IMR-90 (cell line): Measurements from ENCODE around the gene U2SURP. TPM values are rescaled to one million over a fixed set of nuclear protein-coding genes. Genes with fewer than 3 reads are reported as not detected.

Experiments used
- ATAC-seq: fragments of 200-7000 bp; cut with Tn5 transposase; 2 replicates; pipeline ENCODE4 v1.9.1; 2020; ENCODE audit warnings: low read depth, mild to moderate bottlenecking, moderate library complexity
- BruUV-seq: library from RNA; stranded (reverse); fragments of 400-500 nt; replicated peaks from 2 replicates; lab custom pipeline; 2021; lab: Mats Ljungman, UMichigan
- CTCF ChIA-PET: fragments of 300-600 bp; formaldehyde crosslinking; extraction: SDS; loops from one replicate; lab custom pipeline; 2021; ENCODE audit warnings: antibody characterized with exemption; lab: Yijun Ruan, JAX
- POLR2A ChIA-PET: fragments of 300-600 bp; sonication (Branson Sonifier 250); formaldehyde crosslinking; loops from one replicate; lab custom pipeline; 2022; ENCODE audit warnings: antibody characterized with exemption; ENCODE audit not compliant: unreplicated experiment; lab: Charles Lee
- DNase-seq: peaks from one replicate; pipeline ENCODE4 v3.0.0; 2013
- H2AFZ ChIP-seq: replicated peaks from 2 replicates; pipeline ENCODE3; 2013; ENCODE audit warnings: low read length, mild to moderate bottlenecking; ENCODE audit not compliant: poor library complexity
- H2AK5ac ChIP-seq: 2 replicates; pipeline ENCODE4 v1.6.1; 2013; ENCODE audit warnings: low read depth, low read length, inconsistent platforms
- H2AK9ac ChIP-seq: replicated peaks from 2 replicates; pipeline ENCODE3; 2013; ENCODE audit warnings: mild to moderate bottlenecking, low read depth, low read length, moderate library complexity; ENCODE audit not compliant: poor library complexity
- H2BK120ac ChIP-seq: 2 replicates; pipeline ENCODE4 v1.6.1; 2013; ENCODE audit warnings: low read depth, low read length, inconsistent platforms
- H2BK15ac ChIP-seq: 3 replicates; pipeline ENCODE4 v1.6.1; 2013; ENCODE audit warnings: low read depth, low read length, inconsistent platforms
- H2BK20ac ChIP-seq: 2 replicates; pipeline ENCODE4 v1.6.1; 2013; ENCODE audit warnings: low read depth, mild to moderate bottlenecking, inconsistent platforms, low read length, moderate library complexity
- H2BK5ac ChIP-seq: 2 replicates; pipeline ENCODE4 v1.6.1; 2013; ENCODE audit warnings: mild to moderate bottlenecking, low read depth, low read length, inconsistent platforms; ENCODE audit not compliant: poor library complexity, severe bottlenecking
- H3K14ac ChIP-seq: replicated peaks from 2 replicates; pipeline ENCODE4 v1.6.1; 2013; ENCODE audit warnings: low read depth, low read length, inconsistent platforms
- H3K18ac ChIP-seq: 2 replicates; pipeline ENCODE4 v1.6.1; 2013; ENCODE audit warnings: low read depth, low read length, control low read depth
- H3K23ac ChIP-seq: 2 replicates; pipeline ENCODE4 v1.6.1; 2013; ENCODE audit warnings: low read depth, low read length, inconsistent platforms
- H3K27ac ChIP-seq: 2 replicates; pipeline ENCODE4 v1.5.1; 2013; ENCODE audit warnings: mild to moderate bottlenecking, control low read depth, low read length; ENCODE audit not compliant: insufficient read depth
- H3K27me3 ChIP-seq: 2 replicates; pipeline ENCODE4 v1.6.1; 2013; ENCODE audit warnings: low read length; ENCODE audit not compliant: control insufficient read depth, insufficient read depth
- H3K36me3 ChIP-seq: 2 replicates; pipeline ENCODE4 v1.6.1; 2013; ENCODE audit warnings: low read length, mixed read lengths; ENCODE audit not compliant: control insufficient read depth, insufficient read depth
- H3K4ac ChIP-seq: 2 replicates; pipeline ENCODE4 v1.6.1; 2013; ENCODE audit warnings: low read depth, low read length, inconsistent platforms
- H3K4me1 ChIP-seq: 2 replicates; pipeline ENCODE4 v1.6.1; 2013; ENCODE audit warnings: low read length, mixed read lengths; ENCODE audit not compliant: control insufficient read depth, insufficient read depth
- H3K4me2 ChIP-seq: 2 replicates; pipeline ENCODE4 v1.6.1; 2013; ENCODE audit warnings: low read depth, mild to moderate bottlenecking, control low read depth, low read length, moderate library complexity
- H3K4me3 ChIP-seq: 2 replicates; pipeline ENCODE4 v1.5.1; 2013; ENCODE audit warnings: low read depth, mild to moderate bottlenecking, control low read depth, low read length, moderate library complexity; ENCODE audit not compliant: insufficient read depth
- H3K56ac ChIP-seq: 2 replicates; pipeline ENCODE4 v1.6.1; 2013; ENCODE audit warnings: low read length, inconsistent platforms; ENCODE audit not compliant: insufficient read depth; ENCODE audit errors: extremely low read depth
- H3K79me1 ChIP-seq, 2 experiments: 2 replicates each; pipeline ENCODE4 v1.6.1; 2013; ENCODE audit warnings: low read length in 2 of 2, inconsistent platforms in 1 of 2, low read depth in 1 of 2
- H3K9ac ChIP-seq: 2 replicates; pipeline ENCODE4 v1.6.1; 2013; ENCODE audit warnings: low read depth, low read length, control low read depth
- H3K9me1 ChIP-seq: 2 replicates; pipeline ENCODE4 v1.6.1; 2013; ENCODE audit warnings: low read length, inconsistent platforms; ENCODE audit not compliant: insufficient read depth
- H3K9me3 ChIP-seq: 2 replicates; pipeline ENCODE4 v1.6.1; 2013; ENCODE audit warnings: low read length; ENCODE audit not compliant: control insufficient read depth, insufficient read depth
- H4K20me1 ChIP-seq: 2 replicates; pipeline ENCODE4 v1.6.1; 2013; ENCODE audit warnings: low read length, inconsistent platforms; ENCODE audit not compliant: insufficient read depth
- H4K5ac ChIP-seq: 2 replicates; pipeline ENCODE4 v1.6.1; 2013; ENCODE audit warnings: mild to moderate bottlenecking, low read depth, low read length, control low read depth
- H4K8ac ChIP-seq, 2 experiments: 2 replicates each; pipeline ENCODE4 v1.6.1; 2013; ENCODE audit warnings: low read depth in 2 of 2, low read length in 2 of 2, control low read depth in 1 of 2, inconsistent platforms in 1 of 2
- H4K91ac ChIP-seq: 2 replicates; pipeline ENCODE4 v1.6.1; 2013; ENCODE audit warnings: low read depth, low read length, inconsistent platforms; ENCODE audit not compliant: insufficient read depth
- BHLHE40 ChIP-seq: fragments of 150-350 bp; IDR thresholded peaks from 2 replicates; pipeline ENCODE4 v1.6.1; 2016; ENCODE audit warnings: mild to moderate bottlenecking, low read depth, low read length
- CEBPB ChIP-seq: IDR thresholded peaks from 2 replicates; pipeline ENCODE4 v1.6.1; 2012; ENCODE audit warnings: low read depth, low read length, improper control_type of control experiment
- MAFK ChIP-seq: IDR thresholded peaks from 2 replicates; pipeline ENCODE4 v1.6.1; 2012; ENCODE audit warnings: low read depth, low read length, improper control_type of control experiment
- MAZ ChIP-seq: IDR thresholded peaks from 2 replicates; pipeline ENCODE4 v1.6.1; 2012; ENCODE audit warnings: low read depth, mild to moderate bottlenecking, low read length, improper control_type of control experiment, moderate library complexity, borderline replicate concordance
- USF2 ChIP-seq: fragments of 150-350 bp; IDR thresholded peaks from 2 replicates; pipeline ENCODE4 v1.6.1; 2017; ENCODE audit warnings: mild to moderate bottlenecking, antibody characterized with exemption, low read length, low read depth
- WGBS, 2 experiments: methylation state at CpG; one replicate each; pipeline versions ENCODE4 v1.1.5 to v1.1.7; 2013; ENCODE audit warnings: missing lambda C conversion rate in 2 of 2; ENCODE audit not compliant: insufficient read length in 1 of 2; ENCODE audit errors: extremely low coverage in 2 of 2; 5-methylcytosine and 5-hydroxymethylcytosine counted together
- dilution Hi-C: fragments of 300-500 bp; cut with HindIII; formaldehyde crosslinking; loops from one replicate; pipeline ENCODE4 v1.14.3; 2018; ENCODE audit warnings: low sequenced_read_pairs; ENCODE audit not compliant: unreplicated experiment
- in situ Hi-C: fragments of 300-500 bp; cut with MboI; formaldehyde crosslinking; loops from 3 replicates; pipeline ENCODE4 v1.14.3; 2019; ENCODE audit warnings: low sequenced_read_pairs, inconsistent platforms, mixed read lengths
- intact Hi-C: fragments of 100-400 bp; cut with micrococcal nuclease; formaldehyde crosslinking; loops from 2 replicates; pipeline ENCODE4 v1.10.0; 2022
- polyA plus RNA-seq, 3 experiments: library from polyadenylated mRNA; depleted of rRNA; stranded (reverse); fragments of >200 nt; gene quantifications; 2 replicates each; pipeline ENCODE4 v1.2.3, GENCODE V29; 2012; ENCODE audit warnings: low replicate concordance in 1 of 3
- total RNA-seq: library from RNA; depleted of rRNA; stranded (reverse); fragments of >200 nt; gene quantifications from 2 replicates; pipeline ENCODE4 v1.2.3, GENCODE V29; 2012

U2SURP gene
- total and polyA plus RNA-seq, 2 of the 4 experiments (the other 2 are of a cell fraction), result 24.8 to 29.4 TPM

DNA sequence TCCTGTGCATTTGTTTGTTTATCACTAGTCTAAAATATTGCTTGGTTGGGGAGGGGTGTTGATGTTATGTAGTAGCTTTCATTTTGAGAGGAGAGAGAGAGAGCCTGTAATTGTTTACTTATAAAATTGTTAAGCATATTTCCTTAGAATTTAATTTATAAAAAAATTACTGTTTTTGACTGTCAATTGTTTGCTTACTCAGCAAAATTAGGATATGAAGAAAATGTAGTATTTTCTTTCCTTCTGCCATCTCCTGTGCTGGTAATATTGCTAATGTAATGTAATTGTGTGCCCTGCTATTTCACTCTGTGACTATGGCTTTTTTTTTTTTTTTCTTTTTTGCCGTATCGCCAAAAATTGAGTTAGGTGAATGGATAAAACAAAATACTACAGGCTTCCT is 3.5 kb downstream of the U2SURP start:
- ATAC-seq, result no peak
- POLR2A ChIA-PET, result no interaction called here
- no peak overlapping the region for H3K56ac ChIP-seq
- no peak overlapping the region for H4K91ac ChIP-seq
- no peak overlapping the region for H3K4ac ChIP-seq
- H3K79me1 ChIP-seq, result peaks cover 5 to 23% of the 10 kb centered on the region in 2 experiments
- H3K18ac ChIP-seq, result no peak overlapping the region
- H3K4me1 ChIP-seq, result no peaks in the 10 kb centered on the region; the same call in 1 of the 2 replicates
- WGBS, 2 experiments, result no CpG with 5 or more reads among the region's 2 CpGs
- no peak overlapping the region for H3K14ac ChIP-seq
- intact Hi-C loops, result loop anchor here (5.0 kb wide), 1 partner anchor 428 kb away; the partner anchor contains the start of gene ATR
- no TSS peak for BruUV-seq
- no peaks in the 10 kb centered on the region for H3K36me3 ChIP-seq
- no peak overlapping the region for H2BK20ac ChIP-seq
- no peak overlapping the region for H2BK120ac ChIP-seq
- no peak overlapping the region for H3K27ac ChIP-seq
- peaks cover 49% of the 10 kb centered on the region for H4K20me1 ChIP-seq
- no peak overlapping the region for H2AK9ac ChIP-seq
- H4K8ac ChIP-seq, result no peak overlapping the region
- H2AK5ac ChIP-seq, result no peak overlapping the region
- TF ChIP-seq USF2, result no peak
- TF ChIP-seq BHLHE40, result no peak
- TF ChIP-seq MAZ, result no peak
- TF ChIP-seq CEBPB, result no peak
- TF ChIP-seq MAFK, result peak; percentile 99
- DNase-seq, result no peak
- H3K9ac ChIP-seq, result no peak overlapping the region
- no peak overlapping the region for H2BK5ac ChIP-seq
- H3K4me3 ChIP-seq, result no peak overlapping the region
- CTCF ChIA-PET, result interaction anchor here (0.6 kb wide), 1 partner anchor 382 kb away, joined by 3 read pairs; no protein-coding TSS in a partner anchor
- no peak overlapping the region for H3K4me2 ChIP-seq
- no peaks in the 10 kb centered on the region for H3K9me3 ChIP-seq
- dilution Hi-C loops, result no loop called here
- no peak overlapping the region for H2BK15ac ChIP-seq
- no peak overlapping the region for H3K23ac ChIP-seq
- in situ Hi-C loops, result no loop called here
- no peak overlapping the region for H4K5ac ChIP-seq
- no peaks in the 10 kb centered on the region; the same call in 1 of the 2 replicates for H3K9me1 ChIP-seq
- H3K27me3 ChIP-seq, result no peaks in the 10 kb centered on the region
- no peak overlapping the region for H2AFZ ChIP-seq
